SK-N-SH (cell line): Measurements from ENCODE around the gene HSPA1A. TPM values are rescaled to one million over a fixed set of nuclear protein-coding genes. Genes with fewer than 3 reads are reported as not detected.

Experiments used
- CTCF ChIA-PET: fragments of 300-600, 350-600 bp; formaldehyde crosslinking; extraction: SDS; loops from one replicate; lab custom pipeline; 2021; lab: Yijun Ruan, JAX
- POLR2A ChIA-PET: fragments of 350-600 bp; sonication (Branson Sonifier 250); formaldehyde crosslinking; extraction: SDS; loops from one replicate; lab custom pipeline; 2020; ENCODE audit warnings: antibody characterized with exemption, inconsistent platforms; lab: Yijun Ruan, JAX
- DNase-seq: peaks from one replicate; pipeline ENCODE4 v3.0.0; 2012
- H2AFZ ChIP-seq: fragments of 200-600 bp; sonication (generic); 2 replicates; pipeline ENCODE4 v1.8.1; 2016; ENCODE audit warnings: antibody characterized with exemption, mild to moderate bottlenecking, low read depth
- H3F3A ChIP-seq: fragments of 200-600 bp; sonication (generic); replicated peaks from 2 replicates; pipeline ENCODE3; 2016; ENCODE audit warnings: antibody characterized with exemption, mild to moderate bottlenecking; ENCODE audit not compliant: insufficient read depth
- H3K27ac ChIP-seq, 2 experiments: fragments of 200-500 bp in 1 of 2; fragments of 200-600 bp in 1 of 2; sonication (Bioruptor generic) in 1 of 2; sonication (generic), shearing (Covaris generic) in 1 of 2; 2 replicates each; pipeline versions ENCODE4 v1.5.1 to v1.6.1; 2014 to 2016; ENCODE audit warnings: low read depth in 2 of 2, inconsistent platforms in 1 of 2, low read length in 1 of 2, mild to moderate bottlenecking in 1 of 2, mixed read lengths in 1 of 2
- H3K27me3 ChIP-seq: fragments of 200-600 bp; sonication (generic), shearing (Covaris generic); 2 replicates; pipeline ENCODE4 v1.6.1; 2016; ENCODE audit warnings: mixed run types; ENCODE audit not compliant: insufficient read depth
- H3K36me3 ChIP-seq, 2 experiments: fragments of 200-500 bp in 1 of 2; fragments of 200-600 bp in 1 of 2; sonication (Bioruptor generic) in 1 of 2; sonication (generic) in 1 of 2; replicated peaks in 1 of 2; 2 replicates each; pipeline versions ENCODE3 to v1.5.1; 2014 to 2016; ENCODE audit warnings: low read length in 1 of 2, mild to moderate bottlenecking in 1 of 2; ENCODE audit not compliant: insufficient read depth in 2 of 2, control insufficient read depth in 1 of 2
- H3K4me1 ChIP-seq, 2 experiments: fragments of 200-500 bp in 1 of 2; fragments of 200-600 bp in 1 of 2; sonication (Bioruptor generic) in 1 of 2; sonication (generic), shearing (Covaris generic) in 1 of 2; 2 replicates each; pipeline versions ENCODE4 v1.5.1 to v1.6.1; 2014 to 2016; ENCODE audit warnings: low read depth in 1 of 2, low read length in 1 of 2, mixed run types in 1 of 2; ENCODE audit not compliant: insufficient read depth in 2 of 2, control insufficient read depth in 1 of 2
- H3K4me2 ChIP-seq: fragments of 200-600 bp; sonication (generic), shearing (Covaris generic); 2 replicates; pipeline ENCODE4 v1.6.1; 2017; ENCODE audit warnings: mixed run types
- H3K4me3 ChIP-seq, 2 experiments: fragments of 200-500 bp in 1 of 2; fragments of 200-600 bp in 1 of 2; sonication (Bioruptor generic) in 1 of 2; sonication (generic), shearing (Covaris generic) in 1 of 2; 2 replicates each; pipeline versions ENCODE4 v1.5.1 to v1.8.1; 2014 to 2016; ENCODE audit warnings: low read depth in 2 of 2, inconsistent platforms in 1 of 2, low read length in 1 of 2, mild to moderate bottlenecking in 1 of 2, mixed read lengths in 1 of 2, moderate library complexity in 1 of 2
- H3K79me2 ChIP-seq: fragments of 200-600 bp; sonication (generic); 2 replicates; pipeline ENCODE4 v1.8.1; 2017; ENCODE audit warnings: mild to moderate bottlenecking; ENCODE audit not compliant: insufficient read depth
- H3K9ac ChIP-seq: fragments of 200-600 bp; sonication (generic); 2 replicates; pipeline ENCODE4 v1.6.1; 2017; ENCODE audit warnings: mixed run types
- H3K9me2 ChIP-seq: fragments of 200-600 bp; sonication (generic); 2 replicates; pipeline ENCODE4 v1.6.1; 2017; ENCODE audit warnings: mixed run types
- H3K9me3 ChIP-seq: fragments of 200-600 bp; sonication (generic); 2 replicates; pipeline ENCODE4 v1.6.1; 2017; ENCODE audit warnings: mixed run types, mild to moderate bottlenecking, moderate library complexity
- H4K20me1 ChIP-seq: fragments of 200-600 bp; sonication (generic); 2 replicates; pipeline ENCODE4 v1.6.1; 2017; ENCODE audit warnings: mild to moderate bottlenecking, mixed run types; ENCODE audit not compliant: insufficient read depth
- CHD2 ChIP-seq: fragments of 150-350 bp; IDR thresholded peaks from 2 replicates; pipeline ENCODE4 v1.6.1; 2018; ENCODE audit warnings: low read length; ENCODE audit not compliant: partially characterized antibody
- EP300 ChIP-seq, 2 experiments: IDR thresholded peaks; 2 replicates each; pipeline versions ENCODE4 v1.4.0 to v1.6.1; 2012; ENCODE audit warnings: borderline replicate concordance in 1 of 2, low read depth in 1 of 2, low read length in 1 of 2
- FOXM1 ChIP-seq: IDR thresholded peaks from 2 replicates; pipeline ENCODE4 v1.4.0; 2012; ENCODE audit warnings: low read depth, mild to moderate bottlenecking
- GATA2 ChIP-seq: sonication (generic); formaldehyde crosslinking; IDR thresholded peaks from 2 replicates; pipeline ENCODE4 v1.5.0; 2020; ENCODE audit warnings: mild to moderate bottlenecking, missing genetic modification reagents
- MEF2A ChIP-seq: IDR thresholded peaks from 2 replicates; pipeline ENCODE4 v1.4.0; 2012; ENCODE audit warnings: low read depth, borderline replicate concordance
- MXI1 ChIP-seq: IDR thresholded peaks from 2 replicates; pipeline ENCODE4 v1.6.1; 2012; ENCODE audit warnings: mild to moderate bottlenecking, low read depth, low read length, improper control_type of control experiment
- NRF1 ChIP-seq: IDR thresholded peaks from 2 replicates; pipeline ENCODE4 v1.6.1; 2012; ENCODE audit warnings: low read depth, mild to moderate bottlenecking, low read length
- PBX3 ChIP-seq: IDR thresholded peaks from 2 replicates; pipeline ENCODE4; 2012
- POLR2AphosphoS5 ChIP-seq: IDR thresholded peaks from 2 replicates; pipeline ENCODE4 v1.6.1; 2012; ENCODE audit warnings: low read depth, low read length
- RAD21 ChIP-seq: IDR thresholded peaks from 2 replicates; pipeline ENCODE4 v1.6.1; 2012; ENCODE audit warnings: mild to moderate bottlenecking, low read length
- TAF1 ChIP-seq: IDR thresholded peaks from 2 replicates; pipeline ENCODE4 v1.6.1; 2012; ENCODE audit warnings: low read depth, mild to moderate bottlenecking, low read length, moderate library complexity, borderline replicate concordance
- USF2 ChIP-seq: fragments of 150-350 bp; IDR thresholded peaks from 2 replicates; pipeline ENCODE4 v1.6.1; 2017; ENCODE audit warnings: antibody characterized with exemption, low read length, low read depth, borderline replicate concordance
- ZBTB33 ChIP-seq: IDR thresholded peaks from 2 replicates; pipeline ENCODE4 v1.4.0; 2012; ENCODE audit warnings: low read depth, borderline replicate concordance
- WGBS: methylation state at CpG from one replicate; pipeline ENCODE4 v1.1.6; 2017; ENCODE audit warnings: low lambda C conversion rate; 5-methylcytosine and 5-hydroxymethylcytosine counted together
- polyA plus RNA-seq, 3 experiments: library from polyadenylated mRNA; depleted of rRNA; stranded (reverse); fragments of >200 nt; gene quantifications; 2 replicates each; pipeline ENCODE4 v1.2.3, GENCODE V29; 2012

Gene HSPA1A
- polyA plus RNA-seq, 1 of the 3 experiments (the other 2 are of a cell fraction), result 119 TPM

- CTCF ChIA-PET, result interaction anchor here (1.5 to 9.9 kb wide), 2 partner anchors 9 to 12 kb away, joined by 5 to 62 read pairs; no protein-coding TSS in a partner anchor
- no peak overlapping the region for H3K9ac ChIP-seq
- peaks cover 14 to 65% of the 10 kb centered on the region in 2 experiments for H3K36me3 ChIP-seq
- no peak for DNase-seq
- POLR2A ChIA-PET, result no interaction called here
- 95% methylated on average over 21 of the region's 23 CpGs for WGBS
- no peaks in the 10 kb centered on the region for H4K20me1 ChIP-seq
- no peaks in the 10 kb centered on the region for H3K9me3 ChIP-seq
- no peaks in the 10 kb centered on the region for H3K27me3 ChIP-seq
- no peak overlapping the region for H3K4me3 ChIP-seq
- H3K4me2 ChIP-seq, result no peak overlapping the region
- TF ChIP-seq USF2 (no peak), GATA2 (CRISPR knock-in tag) (no peak), NRF1 (no peak), PBX3 (no peak), FOXM1 (no peak), POLR2AphosphoS5 (no peak), ZBTB33 (no peak), MEF2A (no peak), CHD2 (no peak), EP300 (IDR thresholded peaks at IDR 0.05; ENCODE audit: borderline replicate concordance in 1 of 2, low read depth in 1 of 2, low read length in 1 of 2) (no peak), TAF1 (no peak), MXI1 (no peak), RAD21 (no peak)
- peaks cover 9 to 10% of the 10 kb centered on the region in 2 experiments; a peak in 2 of 4 replicates for H3K4me1 ChIP-seq
- H3F3A ChIP-seq, result peaks cover 3% of the 10 kb centered on the region
- H3K27ac ChIP-seq, result no peak overlapping the region
- H3K79me2 ChIP-seq, result no peaks in the 10 kb centered on the region
- H3K9me2 ChIP-seq, result no peaks in the 10 kb centered on the region
- H2AFZ ChIP-seq, result no peak overlapping the region
Observed at GRCh38 chr6:31781244-31782125, 33.9 kb upstream of the HSPA1A start.
